Neural cell (in vitro differentiated cells): ENCODE measurements around the gene HMOX2.

ENCODE experiments used
- CTCF ChIP-seq: fragments of 450-650 bp; IDR thresholded peaks from 2 replicates; pipeline ENCODE4 v1.5.1; 2014; ENCODE audit warnings: antibody characterized with exemption, mild to moderate bottlenecking, moderate library complexity; ENCODE audit not compliant: poor library complexity, severe bottlenecking
- EP300 ChIP-seq: fragments of 450-650 bp; conservative IDR thresholded peaks from 2 replicates; pipeline ENCODE4 v1.6.1; 2014; ENCODE audit warnings: antibody characterized with exemption, mild to moderate bottlenecking, moderate library complexity; ENCODE audit not compliant: poor library complexity, severe bottlenecking
- EZH2 ChIP-seq: fragments of 200-600, 300-800 bp; shearing (Covaris generic), sonication (generic); IDR thresholded peaks from 2 replicates; pipeline ENCODE4 v1.6.1; 2014; ENCODE audit warnings: antibody characterized with exemption, low read length, borderline replicate concordance, mild to moderate bottlenecking; ENCODE audit not compliant: insufficient read depth, poor library complexity, severe bottlenecking
- POLR2AphosphoS5 ChIP-seq: IDR thresholded peaks from 2 replicates; pipeline ENCODE4 v1.6.1; 2012
- REST ChIP-seq: IDR thresholded peaks from 2 replicates; pipeline ENCODE4 v1.6.1; 2012; ENCODE audit warnings: borderline replicate concordance
- SMC3 ChIP-seq: fragments of 450-650 bp; conservative IDR thresholded peaks from 2 replicates; pipeline ENCODE4 v1.6.1; 2014; ENCODE audit warnings: antibody characterized with exemption, mild to moderate bottlenecking, moderate library complexity; ENCODE audit not compliant: poor library complexity
- TAF1 ChIP-seq: IDR thresholded peaks from 2 replicates; pipeline ENCODE4 v1.6.1; 2012; ENCODE audit warnings: low read depth

- no peak for TF ChIP-seq POLR2AphosphoS5
- TF ChIP-seq CTCF: no peak
- TF ChIP-seq TAF1: no peak
- no peak for TF ChIP-seq EZH2
- no peak for TF ChIP-seq REST
- no peak for TF ChIP-seq SMC3
- TF ChIP-seq EP300: no peak
Observed at GRCh38 chr16:4525069-4525468, 48.9 kb downstream of the HMOX2 start.
